ENCODE measurements around the gene CXorf58. TPM values are rescaled to one million over a fixed set of nuclear protein-coding genes. Genes with fewer than 3 reads are reported as not detected.
"Not testable (repeated sequence)": the region's sequence is repeated elsewhere in the genome, so short reads cannot be mapped to it uniquely, and the experiment has no call there.

The CXorf58 gene
- total RNA-seq, 5 donors from 2014 or later (not counting 1 experiment from before 2014, with no cell fraction given) = not detected

GRCh38 chrX:23887918-23888317 lies 19.9 kb upstream of the CXorf58 start:
- no peak overlapping the region for H3K4me3 ChIP-seq (ENCODE audit: control insufficient read depth in 1 of 2, extremely low read depth in 1 of 2, low read length in 1 of 2)
- H3K27me3 ChIP-seq (replicated peaks in 1 of 2; ENCODE audit: control insufficient read depth in 2 of 2, extremely low read depth in 1 of 2, insufficient read depth in 2 of 2, low read length in 1 of 2) = no peaks in the 10 kb centered on the region
- H3K27ac Mint-ChIP-seq = no peak overlapping the region
- CTCF ChIA-PET = interaction anchor here in 1 of 2 donors (0.6 kb wide), 1 partner anchor 25 kb away, joined by 3 read pairs; no protein-coding TSS in a partner anchor
- H3K9me3 Mint-ChIP-seq = no peaks in the 10 kb centered on the region
- H3K27me3 Mint-ChIP-seq = no peaks in the 10 kb centered on the region
- H3K4me1 Mint-ChIP-seq = peaks cover 0 to 5% (median 0%) of the 10 kb centered on the region in 3 donors
- no peak overlapping the region for H3K27ac ChIP-seq (ENCODE audit: low read length)
- DNase-seq (no peak), ATAC-seq (replicated peaks in 1 of 4) (no peak)
- no peaks in the 10 kb centered on the region for H3K36me3 Mint-ChIP-seq
- H3K9me3 ChIP-seq = no peaks in the 10 kb centered on the region
- no peak overlapping the region for H3K4me3 Mint-ChIP-seq
- WGBS (ENCODE audit: insufficient coverage) = no CpG with 5 or more reads among the region's 4 CpGs
- H3K36me3 ChIP-seq (ENCODE audit: control insufficient read depth in 2 of 2, extremely low read depth in 1 of 2, insufficient read depth in 1 of 2, low read length in 1 of 2) = no peaks in the 10 kb centered on the region
- H3K4me1 ChIP-seq (ENCODE audit: control insufficient read depth in 1 of 2, extremely low read depth in 1 of 2, insufficient read depth in 2 of 2, low read length in 2 of 2) = no peaks in the 10 kb centered on the region
- POLR2A ChIA-PET = no interaction called here

GRCh38 chrX:23888887-23889501 lies 18.8 kb upstream of the CXorf58 start:
- Histone ChIP-seq H3K4me3 (ENCODE audit: control insufficient read depth in 1 of 2, extremely low read depth in 1 of 2, low read length in 1 of 2) (no peak overlapping the region), H3K4me1 (ENCODE audit: control insufficient read depth in 1 of 2, extremely low read depth in 1 of 2, insufficient read depth in 2 of 2, low read length in 2 of 2) (no peaks in the 10 kb centered on the region), H3K36me3 (ENCODE audit: control insufficient read depth in 2 of 2, extremely low read depth in 1 of 2, insufficient read depth in 1 of 2, low read length in 1 of 2) (no peaks in the 10 kb centered on the region), H3K27ac (ENCODE audit: low read length) (no peak overlapping the region), H3K27me3 (replicated peaks in 1 of 2; ENCODE audit: control insufficient read depth in 2 of 2, extremely low read depth in 1 of 2, insufficient read depth in 2 of 2, low read length in 1 of 2) (no peaks in the 10 kb centered on the region), H3K9me3 (no peaks in the 10 kb centered on the region)
- no peak overlapping the region for H3K27ac Mint-ChIP-seq
- ChIA-PET CTCF (interaction anchor here (0.6 kb wide), 3 partner anchors 141 to 190 kb away, joined by 4 read pairs; no protein-coding TSS in a partner anchor), POLR2A (interaction anchor here in 1 of 2 donors (0.6 kb wide), 1 partner anchor 304 kb away, joined by 3 read pairs; no protein-coding TSS in a partner anchor)
- DNase-seq (no peak), ATAC-seq (replicated peaks in 1 of 4) (no peak)
- no peaks in the 10 kb centered on the region for H3K36me3 Mint-ChIP-seq
- no peaks in the 10 kb centered on the region for H3K9me3 Mint-ChIP-seq
- no CpG with 5 or more reads among the region's 3 CpGs for WGBS (ENCODE audit: insufficient coverage)
- H3K4me3 Mint-ChIP-seq = no peak overlapping the region
- H3K27me3 Mint-ChIP-seq = no peaks in the 10 kb centered on the region
- peaks cover 0 to 2% (median 0%) of the 10 kb centered on the region in 3 donors for H3K4me1 Mint-ChIP-seq

GRCh38 chrX:23890933-23891332 lies 16.9 kb upstream of the CXorf58 start:
- no peak for ATAC-seq (replicated peaks in 1 of 4)
- Mint-ChIP-seq H3K36me3 (no peaks in the 10 kb centered on the region), H3K27ac (no peak overlapping the region), H3K4me1 (no peaks in the 10 kb centered on the region), H3K9me3 (no peaks in the 10 kb centered on the region), H3K4me3 (no peak overlapping the region), H3K27me3 (peaks cover 0 to 3% of the 10 kb centered on the region in 2 donors)
- ChIA-PET CTCF (interaction anchor here in 1 of 2 donors (0.6 kb wide), 1 partner anchor 203 kb away, joined by 3 read pairs; no protein-coding TSS in a partner anchor), POLR2A (interaction anchor here in 1 of 2 donors (0.7 kb wide), 1 partner anchor 52 kb away, joined by 3 read pairs; no protein-coding TSS in a partner anchor)
- DNase-seq = no peak
- H3K9me3 ChIP-seq = no peaks in the 10 kb centered on the region
- no peak overlapping the region for H3K4me3 ChIP-seq (ENCODE audit: control insufficient read depth in 1 of 2, extremely low read depth in 1 of 2, low read length in 1 of 2)
- H3K4me1 ChIP-seq (ENCODE audit: control insufficient read depth in 1 of 2, extremely low read depth in 1 of 2, insufficient read depth in 2 of 2, low read length in 2 of 2) = no peaks in the 10 kb centered on the region
- H3K27ac ChIP-seq (ENCODE audit: low read length) = no peak overlapping the region
- H3K27me3 ChIP-seq (replicated peaks in 1 of 2; ENCODE audit: control insufficient read depth in 2 of 2, extremely low read depth in 1 of 2, insufficient read depth in 2 of 2, low read length in 1 of 2) = no peaks in the 10 kb centered on the region
- no CpG with 5 or more reads among the region's 4 CpGs for WGBS (ENCODE audit: insufficient coverage)
- H3K36me3 ChIP-seq (ENCODE audit: control insufficient read depth in 2 of 2, extremely low read depth in 1 of 2, insufficient read depth in 1 of 2, low read length in 1 of 2) = no peaks in the 10 kb centered on the region

GRCh38 chrX:23894993-23895392 lies 12.8 kb upstream of the CXorf58 start:
- H3K4me1 Mint-ChIP-seq; H3K27ac Mint-ChIP-seq; H3K4me3 Mint-ChIP-seq; H3K36me3 Mint-ChIP-seq; H3K4me3 ChIP-seq (ENCODE audit: control insufficient read depth in 1 of 2, extremely low read depth in 1 of 2, low read length in 1 of 2); H3K36me3 ChIP-seq (ENCODE audit: control insufficient read depth in 2 of 2, extremely low read depth in 1 of 2, insufficient read depth in 1 of 2, low read length in 1 of 2); CTCF ChIA-PET; H3K9me3 ChIP-seq; H3K4me1 ChIP-seq (ENCODE audit: control insufficient read depth in 1 of 2, extremely low read depth in 1 of 2, insufficient read depth in 2 of 2, low read length in 2 of 2); POLR2A ChIA-PET; H3K9me3 Mint-ChIP-seq; ATAC-seq (replicated peaks in 1 of 4); DNase-seq; H3K27ac ChIP-seq (ENCODE audit: low read length); H3K27me3 ChIP-seq (replicated peaks in 1 of 2; ENCODE audit: control insufficient read depth in 2 of 2, extremely low read depth in 1 of 2, insufficient read depth in 2 of 2, low read length in 1 of 2); H3K27me3 Mint-ChIP-seq: not testable (repeated sequence)
- no CpG with 5 or more reads among the region's 6 CpGs for WGBS (ENCODE audit: insufficient coverage)

GRCh38 chrX:23896539-23896938 lies 11.3 kb upstream of the CXorf58 start:
- H3K27ac ChIP-seq (ENCODE audit: low read length); H3K4me3 Mint-ChIP-seq; H3K27me3 ChIP-seq (replicated peaks in 1 of 2; ENCODE audit: control insufficient read depth in 2 of 2, extremely low read depth in 1 of 2, insufficient read depth in 2 of 2, low read length in 1 of 2); H3K36me3 ChIP-seq (ENCODE audit: control insufficient read depth in 2 of 2, extremely low read depth in 1 of 2, insufficient read depth in 1 of 2, low read length in 1 of 2); H3K4me1 ChIP-seq (ENCODE audit: control insufficient read depth in 1 of 2, extremely low read depth in 1 of 2, insufficient read depth in 2 of 2, low read length in 2 of 2); H3K9me3 Mint-ChIP-seq; DNase-seq; H3K27me3 Mint-ChIP-seq; H3K4me1 Mint-ChIP-seq; H3K9me3 ChIP-seq; H3K27ac Mint-ChIP-seq; H3K4me3 ChIP-seq (ENCODE audit: control insufficient read depth in 1 of 2, extremely low read depth in 1 of 2, low read length in 1 of 2); ATAC-seq (replicated peaks in 1 of 4); H3K36me3 Mint-ChIP-seq: not testable (repeated sequence)
- ChIA-PET POLR2A (interaction anchor here in 1 of 2 donors (0.6 kb wide), 1 partner anchor 13 kb away, joined by 3 read pairs; no protein-coding TSS in a partner anchor), CTCF (interaction anchor here in 1 of 2 donors (0.5 kb wide), 1 partner anchor 50 kb away, joined by 5 read pairs; no protein-coding TSS in a partner anchor)
- WGBS (ENCODE audit: insufficient coverage) = no CpG with 5 or more reads among the region's 4 CpGs

- no CpG with 5 or more reads among the region's 2 CpGs for WGBS (ENCODE audit: insufficient coverage)
- Mint-ChIP-seq H3K27me3 (peaks cover 0 to 3% of the 10 kb centered on the region in 2 donors), H3K36me3 (no peaks in the 10 kb centered on the region), H3K9me3 (no peaks in the 10 kb centered on the region), H3K27ac (peak overlapping the region in 1 of 2 donors; percentile 5), H3K4me1 (peaks cover 0 to 4% (median 0%) of the 10 kb centered on the region in 3 donors), H3K4me3 (no peak overlapping the region)
- ATAC-seq (replicated peaks in 1 of 4) (no peak), DNase-seq (no peak)
- ChIA-PET POLR2A (no interaction called here), CTCF (interaction anchor here in 1 of 2 donors (0.5 kb wide), 1 partner anchor 50 kb away, joined by 5 read pairs; no protein-coding TSS in a partner anchor)
- H3K4me3 ChIP-seq (ENCODE audit: control insufficient read depth in 1 of 2, extremely low read depth in 1 of 2, low read length in 1 of 2) = no peak overlapping the region
- H3K27ac ChIP-seq (ENCODE audit: low read length) = no peak overlapping the region
- H3K36me3 ChIP-seq (ENCODE audit: control insufficient read depth in 2 of 2, extremely low read depth in 1 of 2, insufficient read depth in 1 of 2, low read length in 1 of 2) = no peaks in the 10 kb centered on the region
- H3K4me1 ChIP-seq (ENCODE audit: control insufficient read depth in 1 of 2, extremely low read depth in 1 of 2, insufficient read depth in 2 of 2, low read length in 2 of 2) = peaks cover 0 to 1% of the 10 kb centered on the region in 2 experiments
- H3K27me3 ChIP-seq (replicated peaks in 1 of 2; ENCODE audit: control insufficient read depth in 2 of 2, extremely low read depth in 1 of 2, insufficient read depth in 2 of 2, low read length in 1 of 2) = no peaks in the 10 kb centered on the region
- H3K9me3 ChIP-seq = no peaks in the 10 kb centered on the region
Observed at GRCh38 chrX:23896981-23897380, 10.8 kb upstream of the CXorf58 start.
